Esophagus mucosa (tissue), 1 donor: ENCODE results near the gene NEIL3. TPM values are rescaled to one million over a fixed set of nuclear protein-coding genes. Genes with fewer than 3 reads are reported as not detected.
"Not testable (repeated sequence)": the region's sequence is repeated elsewhere in the genome, so short reads cannot be mapped to it uniquely, and the experiment has no call there.

Experiments used
- ATAC-seq: fragments of 200-7000 bp; cut with Tn5 transposase; one replicate; pipeline ENCODE4 v1.9.1; 2020
- total RNA-seq: library from RNA; stranded (reverse); gene quantifications from one replicate; pipeline ENCODE4 v1.2.4, GENCODE V29; 2023
- donor health status: DM: yes; HTN: yes; CAD: no.

The NEIL3 gene
- total RNA-seq, 1 donor from 2014 or later = 3.8 TPM

DNA sequence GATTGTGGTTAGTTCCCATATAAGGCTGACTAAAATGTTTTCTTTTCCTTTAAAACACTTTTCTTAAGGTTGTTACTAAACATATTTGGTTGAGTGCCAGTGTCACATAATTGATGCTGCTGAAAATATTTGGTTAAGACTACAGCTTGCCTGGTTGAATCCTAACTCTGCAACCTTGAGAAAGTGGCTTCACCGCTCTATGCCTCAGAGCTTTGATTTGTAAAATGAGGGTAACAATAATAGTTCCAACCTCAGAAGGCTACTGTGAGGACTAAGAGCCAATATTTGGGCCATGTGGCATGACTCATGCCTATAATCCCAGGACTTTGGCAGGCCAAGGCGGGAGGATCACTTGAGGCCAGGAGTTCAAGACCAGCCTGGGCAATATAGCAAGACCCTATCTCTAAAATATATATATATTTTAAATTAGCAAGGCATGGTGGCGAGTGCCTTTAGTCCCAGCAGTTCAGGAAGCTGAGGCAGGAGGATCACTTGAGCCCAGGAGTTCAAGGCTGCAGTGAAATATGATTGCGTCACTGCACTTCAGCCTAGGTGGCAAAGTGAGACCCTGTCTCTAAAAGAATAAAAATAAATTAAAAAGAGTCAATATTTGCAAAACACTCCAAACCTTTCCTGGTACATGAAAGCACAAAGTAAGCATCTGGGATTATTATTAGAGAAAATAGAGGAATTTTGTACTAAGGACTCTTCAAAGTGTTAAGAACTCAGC is 7.1 kb upstream of the NEIL3 start:
- ATAC-seq = no peak

DNA sequence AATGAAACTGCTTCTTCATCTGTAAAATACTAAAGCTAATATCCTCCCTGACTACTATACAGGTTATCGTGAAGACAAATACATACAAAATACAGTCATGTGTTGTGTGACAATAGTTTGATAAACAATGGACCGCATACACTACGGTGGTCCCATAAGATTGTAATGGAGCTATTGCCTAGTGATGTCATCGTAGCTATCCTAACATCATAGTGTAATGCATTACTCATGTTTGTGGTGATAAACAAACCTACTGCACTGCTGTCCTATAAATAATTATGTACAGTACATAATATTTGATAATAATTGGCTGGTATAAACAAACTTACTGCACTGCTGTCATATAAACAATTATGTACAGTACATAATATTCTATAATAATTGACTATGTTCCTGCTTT is 5.6 kb upstream of the NEIL3 start:
- no peak for ATAC-seq

GRCh38 chr4:177304864-177305263 is 4.8 kb upstream of the NEIL3 start:
- ATAC-seq = not testable (repeated sequence)

GRCh38 chr4:177308125-177308524 is 1.5 kb upstream of the NEIL3 start:
- ATAC-seq = peak; percentile 83

DNA sequence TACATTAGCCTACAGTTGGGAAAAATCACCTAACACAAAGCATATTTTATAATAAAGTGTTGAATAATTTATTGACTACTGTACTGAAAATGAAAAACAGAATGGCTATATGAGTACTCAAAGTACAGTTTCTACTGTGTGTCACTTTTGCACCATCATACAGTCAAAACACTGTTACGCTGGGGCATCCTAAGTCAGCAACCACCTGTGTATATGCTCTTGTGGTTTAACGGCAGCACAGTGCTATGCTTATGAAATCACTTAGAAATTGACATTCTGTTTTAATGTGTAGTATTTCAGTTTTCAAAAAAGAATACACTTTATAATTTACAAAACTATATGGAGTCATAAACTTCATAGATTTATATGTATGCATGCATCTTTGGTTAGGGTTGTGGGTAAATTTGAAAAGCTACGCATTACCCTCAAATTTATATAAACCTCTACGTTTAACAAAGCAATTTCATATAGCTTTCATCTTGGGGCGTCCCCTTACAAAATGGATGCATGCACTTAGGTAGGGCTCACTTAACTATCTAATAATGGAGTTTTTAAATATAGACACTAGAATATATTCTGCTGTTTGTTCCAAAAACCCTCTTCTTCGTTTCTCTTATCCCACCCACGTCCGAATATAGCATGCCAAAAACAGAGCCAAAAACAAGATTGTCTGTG is 690 bp upstream of the NEIL3 start:
- ATAC-seq = no peak

DNA sequence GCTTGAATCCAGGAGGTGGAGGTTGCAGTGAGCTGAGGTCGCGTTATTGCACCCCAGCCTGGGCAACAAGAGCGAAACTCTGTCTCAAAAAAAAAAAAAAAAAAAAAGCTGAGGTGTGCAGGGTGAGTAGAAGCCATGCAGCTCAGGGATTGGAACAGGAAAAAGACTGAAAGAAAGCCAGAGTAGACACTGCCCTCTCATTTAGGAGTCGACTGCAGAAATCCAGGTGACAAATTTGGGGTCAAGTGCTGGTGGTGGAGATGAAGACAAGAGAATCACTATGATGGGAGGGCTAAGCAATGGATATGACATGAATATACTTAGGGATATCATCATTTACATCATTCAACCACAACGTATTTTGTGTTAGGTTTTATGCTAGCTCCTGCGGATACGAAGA is 1.9 kb downstream of the NEIL3 start:
- ATAC-seq = no peak

GRCh38 chr4:177313263-177313662 is 3.6 kb downstream of the NEIL3 start:
- ATAC-seq = no peak

DNA sequence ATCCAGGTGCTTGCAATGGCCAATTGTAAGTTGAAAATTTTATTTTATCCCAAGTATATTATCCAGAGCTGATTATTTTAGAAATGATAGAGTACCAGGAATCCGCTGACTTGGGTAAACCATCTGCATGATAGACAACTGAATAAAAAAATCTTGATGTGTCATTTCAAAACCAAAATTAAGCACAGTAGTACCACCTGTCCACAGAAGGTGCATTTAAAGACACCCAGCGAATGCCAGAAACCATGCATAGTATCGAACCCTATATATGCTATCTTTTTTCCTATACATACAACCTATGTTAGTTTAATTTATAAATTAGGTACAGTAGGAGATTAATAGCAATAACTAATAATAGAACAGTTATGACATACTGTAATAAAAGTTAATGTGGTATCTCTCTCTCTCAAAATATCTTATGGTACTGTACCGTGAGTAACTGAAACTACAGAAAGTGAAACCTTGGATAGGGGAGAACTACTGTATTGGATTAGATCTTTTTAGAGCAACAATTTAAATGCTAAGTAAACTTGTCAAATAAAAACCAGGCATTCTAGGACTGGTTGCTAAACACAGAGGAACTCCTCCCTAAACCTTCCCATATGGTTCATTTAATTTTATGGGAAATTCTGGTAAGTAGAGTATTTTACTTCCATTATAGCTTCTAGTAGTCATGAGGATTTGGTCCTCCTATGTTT is 6.2 kb downstream of the NEIL3 start:
- ATAC-seq = no peak

DNA sequence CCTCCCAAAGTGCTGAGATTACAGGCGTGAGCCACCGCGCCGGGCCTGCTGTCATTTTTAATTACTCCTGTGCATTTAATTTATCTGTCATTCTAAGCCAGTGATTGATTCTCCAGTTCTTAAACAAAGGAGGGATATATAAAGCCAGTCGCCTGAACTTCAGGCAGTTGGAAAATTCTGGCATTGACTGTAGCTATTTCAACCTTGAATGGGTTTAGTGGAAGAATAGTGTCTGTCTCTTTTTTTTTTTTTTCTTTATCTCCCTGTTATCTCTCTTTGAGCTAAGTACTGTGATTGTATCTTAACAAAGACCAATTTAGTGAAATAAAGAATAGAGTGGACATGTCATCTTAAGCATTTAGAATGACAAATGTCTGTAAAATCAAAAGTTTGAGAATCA is 11.0 kb downstream of the NEIL3 start:
- ATAC-seq = no peak

DNA sequence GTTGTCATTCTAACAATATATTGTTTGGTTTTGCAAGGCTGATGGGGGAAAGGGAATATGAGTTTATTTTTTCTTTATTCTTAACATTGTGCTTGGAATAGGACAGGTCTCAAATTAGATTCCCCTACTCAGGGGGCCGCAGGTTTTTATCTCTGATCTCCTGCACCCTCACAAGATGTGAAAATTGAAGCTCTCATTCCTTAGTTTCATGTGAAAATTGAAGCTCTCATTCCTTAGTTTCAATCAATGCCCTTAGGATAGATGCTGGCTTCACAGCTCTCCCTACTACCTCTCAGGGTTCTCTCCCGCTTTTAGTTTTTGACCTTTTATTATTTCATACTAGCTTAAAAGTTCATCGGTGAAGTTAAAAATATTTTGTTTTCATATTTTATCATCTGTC is 12.0 kb downstream of the NEIL3 start:
- no peak for ATAC-seq

GRCh38 chr4:177322266-177322665 is 12.6 kb downstream of the NEIL3 start:
- ATAC-seq = no peak

DNA sequence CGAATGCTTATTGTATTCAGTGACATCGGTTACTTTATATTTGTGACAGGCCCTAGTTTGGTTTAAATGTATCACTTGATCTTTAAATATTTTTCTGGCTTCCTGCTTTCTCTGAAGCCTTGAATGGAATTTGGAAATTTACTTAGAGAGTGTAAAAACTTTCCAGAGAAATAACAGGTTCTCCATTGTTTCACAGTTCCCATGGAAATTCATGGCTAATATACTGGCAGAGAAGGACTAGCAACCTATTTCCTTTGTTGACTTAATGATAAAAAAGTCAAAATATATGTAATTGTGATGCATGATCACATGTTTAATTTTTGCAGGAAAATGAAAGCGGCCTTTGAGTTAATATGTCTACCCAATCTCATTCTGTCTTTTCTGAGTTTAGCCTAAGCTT is 13.2 kb downstream of the NEIL3 start:
- ATAC-seq = no peak

DNA sequence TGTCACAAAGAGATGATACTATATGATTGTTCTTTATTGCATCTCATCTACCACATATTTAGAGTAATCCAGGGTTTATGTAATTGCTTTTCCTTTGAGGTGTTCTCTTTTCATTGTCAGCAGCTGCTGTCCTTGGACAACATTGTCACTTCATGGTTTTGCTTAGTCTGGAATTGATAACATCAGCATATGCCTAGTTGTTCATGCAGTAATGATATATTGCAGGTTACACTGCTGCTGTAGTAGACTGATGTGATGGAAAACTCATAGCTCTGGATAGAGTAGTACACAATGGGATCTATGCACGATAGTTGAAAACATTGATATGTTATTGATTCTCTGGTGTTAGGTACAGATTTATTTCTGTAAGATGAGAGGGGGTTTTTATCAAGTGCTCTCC is 13.7 kb downstream of the NEIL3 start:
- no peak for ATAC-seq

DNA sequence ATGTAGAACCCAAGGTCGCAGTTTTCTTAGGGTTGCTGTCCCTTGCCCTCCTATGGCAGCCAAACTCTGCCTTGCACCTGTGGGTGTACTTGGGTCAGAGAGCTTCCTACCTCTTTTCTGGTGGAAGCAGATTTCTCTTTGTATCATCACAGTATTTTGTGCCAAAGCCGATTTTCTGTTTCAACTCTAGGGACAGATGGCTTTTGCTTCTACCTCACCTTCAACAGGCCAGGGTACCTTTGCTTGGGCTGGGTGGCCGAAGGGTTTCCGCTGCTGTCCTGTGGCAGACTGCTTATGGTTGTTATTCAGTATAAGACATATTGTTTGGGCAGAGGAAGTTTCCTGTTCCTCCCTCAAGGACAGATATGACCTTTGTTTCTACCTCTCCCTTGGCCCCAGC is 22.4 kb downstream of the NEIL3 start:
- ATAC-seq = no peak

GRCh38 chr4:177339477-177340374 is 30.1 kb downstream of the NEIL3 start:
- peak; percentile 80 for ATAC-seq

DNA sequence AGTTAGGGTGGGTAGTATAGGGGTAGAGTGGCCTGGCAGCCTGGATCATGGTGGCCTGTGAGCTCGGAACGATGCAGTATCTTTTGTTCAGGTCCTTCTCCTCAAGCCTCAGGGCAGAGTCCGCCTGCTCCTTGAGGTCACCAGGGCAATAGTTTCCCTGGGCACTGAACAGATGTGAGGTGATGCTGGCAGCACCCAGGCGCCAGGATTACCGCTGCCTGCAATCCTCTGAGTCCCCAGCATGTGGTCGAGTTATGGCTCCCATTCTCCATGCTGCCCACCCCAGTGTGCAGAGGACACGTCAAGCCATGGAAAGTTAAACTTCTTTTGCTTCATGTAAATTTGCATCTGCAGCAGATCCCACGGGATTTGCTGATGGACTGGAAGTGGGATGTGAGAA is 38.7 kb downstream of the NEIL3 start:
- no peak for ATAC-seq

DNA sequence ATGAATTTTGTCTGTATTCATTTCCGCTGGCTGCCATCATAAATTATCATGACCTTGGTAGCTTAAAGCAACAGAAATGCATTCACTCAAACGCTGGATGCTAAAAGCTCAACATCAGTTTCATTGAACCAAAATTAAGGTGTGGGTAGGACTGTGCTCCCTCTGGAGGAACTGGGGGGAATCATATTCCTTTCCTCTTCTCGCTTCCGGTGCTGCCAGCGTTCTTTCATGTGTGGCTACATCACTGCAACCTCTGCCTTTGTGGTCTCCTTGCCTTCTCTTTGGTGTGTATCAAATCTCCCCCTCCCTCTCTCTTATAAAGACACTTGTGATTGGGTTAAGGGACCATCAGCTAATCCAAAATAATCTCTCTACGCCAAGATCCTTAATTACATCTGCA is 39.5 kb downstream of the NEIL3 start:
- ATAC-seq = no peak

GRCh38 chr4:177351622-177352244 is 42.1 kb downstream of the NEIL3 start:
- ATAC-seq = no peak

DNA sequence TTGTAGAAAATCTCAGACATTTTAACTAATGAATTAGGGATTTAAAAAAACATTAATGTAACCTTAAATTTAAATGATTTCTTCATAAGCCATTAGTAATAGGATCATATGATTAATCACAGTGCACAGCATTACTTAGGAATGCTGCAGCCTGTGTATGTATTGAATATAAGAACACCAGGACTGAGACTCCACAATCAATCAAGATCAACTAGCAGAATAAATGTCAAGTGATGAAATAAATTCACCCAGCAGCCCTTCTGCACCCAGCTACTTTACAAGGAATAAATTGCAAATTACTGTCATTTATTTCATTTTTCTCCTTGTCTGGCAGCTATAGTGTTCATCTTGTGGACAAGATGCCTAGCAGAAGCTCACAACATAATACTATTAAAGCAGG is 46.5 kb downstream of the NEIL3 start:
- ATAC-seq = peak; percentile 50

- no peak for ATAC-seq
These were observed 47.2 kb downstream of the NEIL3 start for GRCh38 chr4:177356921-177357320.

- peak; percentile 57 for ATAC-seq
These were observed 57.7 kb downstream of the NEIL3 start for GRCh38 chr4:177367336-177367735.

GRCh38 chr4:177369372-177369771 is 59.7 kb downstream of the NEIL3 start:
- ATAC-seq = no peak
